CD14-positive monocyte (primary cell): ENCODE results near the gene CHORDC1. TPM values are rescaled to one million over a fixed set of nuclear protein-coding genes. Genes with fewer than 3 reads are reported as not detected.

Experiments
- DNase-seq, 3 donors: peaks; one replicate each; pipeline ENCODE4 v3.0.0-alpha.2; 2011 to 2022
- H2AFZ ChIP-seq: 2 replicates; pipeline ENCODE4 v1.6.0; 2012; ENCODE audit warnings: mild to moderate bottlenecking, low read depth, low read length, inconsistent platforms; ENCODE audit not compliant: insufficient read depth, poor library complexity, severe bottlenecking
- H3K27ac ChIP-seq, 2 donors: 1 replicate in 1 of 2; 2 replicates in 1 of 2; pipeline ENCODE4 v1.5.1; 2012 to 2013; ENCODE audit warnings: low read length in 2 of 2, control low read depth in 1 of 2, inconsistent platforms in 1 of 2, low read depth in 1 of 2, mild to moderate bottlenecking in 1 of 2
- H3K27me3 ChIP-seq, 2 donors: one replicate each; pipeline versions ENCODE4 v1.6.0 to v1.6.1; 2011 to 2013; ENCODE audit warnings: low read length in 2 of 2; ENCODE audit not compliant: control insufficient read depth in 2 of 2, insufficient read depth in 2 of 2
- H3K36me3 ChIP-seq, 2 donors: replicated peaks in 1 of 2; 1 replicate in 1 of 2; 2 replicates in 1 of 2; pipeline versions ENCODE4 v1.5.1 to v1.6.1; 2012 to 2013; ENCODE audit warnings: low read length in 2 of 2, control low read depth in 1 of 2, inconsistent platforms in 1 of 2, mild to moderate bottlenecking in 1 of 2; ENCODE audit not compliant: insufficient read depth in 2 of 2, control insufficient read depth in 1 of 2
- H3K4me1 ChIP-seq, 2 donors: 1 replicate in 1 of 2; 2 replicates in 1 of 2; pipeline versions ENCODE4 v1.5.1 to v1.6.1; 2012 to 2013; ENCODE audit warnings: low read length in 2 of 2, control low read depth in 1 of 2, inconsistent platforms in 1 of 2, mild to moderate bottlenecking in 1 of 2, moderate library complexity in 1 of 2; ENCODE audit not compliant: insufficient read depth in 2 of 2, control insufficient read depth in 1 of 2
- H3K4me2 ChIP-seq: replicated peaks from 2 replicates; pipeline ENCODE3; 2012; ENCODE audit warnings: low read length, moderate library complexity, mild to moderate bottlenecking; ENCODE audit not compliant: poor library complexity, severe bottlenecking; ENCODE audit errors: extremely low read depth
- H3K4me3 ChIP-seq, 3 experiments: fragments of 200-600 bp in 1 of 3; sonication (generic) in 1 of 3; replicated peaks in 1 of 3; 1 replicate in 2 of 3; 2 replicates in 1 of 3; pipeline ENCODE4 v1.5.1; 2011 to 2013; ENCODE audit warnings: low read length in 3 of 3, mild to moderate bottlenecking in 3 of 3, control low read depth in 2 of 3, low read depth in 2 of 3, inconsistent platforms in 1 of 3, moderate library complexity in 1 of 3
- H3K79me2 ChIP-seq: 2 replicates; pipeline ENCODE4 v1.6.0; 2012; ENCODE audit warnings: mild to moderate bottlenecking, control low read depth, inconsistent platforms, low read length, moderate library complexity; ENCODE audit not compliant: insufficient read depth
- H3K9ac ChIP-seq: 2 replicates; pipeline ENCODE4 v1.6.0; 2017; ENCODE audit warnings: low read length, mild to moderate bottlenecking; ENCODE audit not compliant: insufficient read depth, poor library complexity, severe bottlenecking
- H3K9me3 ChIP-seq, 2 donors: replicated peaks in 1 of 2; 1 replicate in 1 of 2; 2 replicates in 1 of 2; pipeline versions ENCODE4 v1.5.1 to v1.6.1; 2012 to 2013; ENCODE audit warnings: low read length in 2 of 2, control low read depth in 1 of 2; ENCODE audit not compliant: control insufficient read depth in 1 of 2, insufficient read depth in 1 of 2
- H4K20me1 ChIP-seq: 2 replicates; pipeline ENCODE4 v1.6.0; 2012; ENCODE audit warnings: mild to moderate bottlenecking, low read length, control low read depth, moderate library complexity; ENCODE audit not compliant: insufficient read depth
- H3K27ac Mint-ChIP-seq, 7 donors: one replicate each; pipeline ENCODE4 v1.8.0; 2020; ENCODE audit warnings: mild to moderate bottlenecking in 7 of 7, mixed read lengths in 7 of 7, moderate library complexity in 6 of 7, inconsistent platforms in 2 of 7
- H3K27me3 Mint-ChIP-seq, 3 donors: one replicate each; pipeline ENCODE4 v1.8.0; 2021 to 2022; ENCODE audit warnings: low read depth in 3 of 3, mild to moderate bottlenecking in 3 of 3, mixed read lengths in 3 of 3, moderate library complexity in 3 of 3, inconsistent platforms in 1 of 3
- H3K36me3 Mint-ChIP-seq, 2 donors: one replicate each; pipeline ENCODE4 v1.8.0; 2020; ENCODE audit warnings: mixed read lengths in 2 of 2, inconsistent platforms in 1 of 2, mild to moderate bottlenecking in 1 of 2
- H3K4me1 Mint-ChIP-seq: one replicate; pipeline ENCODE4 v1.8.0; 2020; ENCODE audit warnings: mild to moderate bottlenecking, mixed read lengths
- H3K4me3 Mint-ChIP-seq, 2 donors: one replicate each; pipeline ENCODE4 v1.8.0; 2020; ENCODE audit warnings: mild to moderate bottlenecking in 2 of 2, mixed read lengths in 2 of 2, moderate library complexity in 1 of 2
- H3K9me3 Mint-ChIP-seq, 7 donors: one replicate each; pipeline ENCODE4 v1.8.0; 2020 to 2022; ENCODE audit warnings: mixed read lengths in 7 of 7, mild to moderate bottlenecking in 6 of 7, moderate library complexity in 6 of 7, inconsistent platforms in 2 of 7
- CTCF ChIP-seq: fragments of 200-600 bp; IDR thresholded peaks from one replicate; pipeline ENCODE4 v1.8.0; 2022; ENCODE audit warnings: antibody characterized with exemption, mild to moderate bottlenecking
- WGBS: methylation state at CpG from one replicate; pipeline ENCODE4 v1.1.5; 2013; ENCODE audit warnings: missing lambda C conversion rate; ENCODE audit not compliant: insufficient coverage; 5-methylcytosine and 5-hydroxymethylcytosine counted together
- intact Hi-C, 2 donors: fragments of 100-400 bp; cut with micrococcal nuclease; formaldehyde crosslinking; loops; one replicate each; pipeline versions ENCODE4 v1.15.0 to v1.15.1; 2023
- polyA plus RNA-seq, 3 donors: library from polyadenylated mRNA; depleted of rRNA in 1 of 3; unstranded in 2 of 3; stranded (reverse) in 1 of 3; fragments of 300-500 nt in 2 of 3; fragments of >200 nt in 1 of 3; fragmentation: Illumina TruSeq in 2 of 3; gene quantifications; 1 replicate in 2 of 3; 2 replicates in 1 of 3; pipeline ENCODE4 v1.2.3, GENCODE V29; 2012 to 2021

Gene CHORDC1
- polyA plus RNA-seq, 3 donors, result 4.2 to 15.4 (median 8.4) TPM

- Histone ChIP-seq H3K9ac (no peak overlapping the region), H3K79me2 (no peaks in the 10 kb centered on the region), H3K36me3 (peaks cover 56 to 84% of the 10 kb centered on the region in 2 donors), H3K27ac (no peak overlapping the region), H2AFZ (no peak overlapping the region), H3K27me3 (no peaks in the 10 kb centered on the region), H3K4me3 (no peak overlapping the region), H3K4me1 (no peaks in the 10 kb centered on the region), H3K4me2 (no peak overlapping the region), H3K9me3 (no peaks in the 10 kb centered on the region), H4K20me1 (no peaks in the 10 kb centered on the region)
- Mint-ChIP-seq H3K36me3 (peaks cover 57 to 77% of the 10 kb centered on the region in 2 donors), H3K4me3 (no peak overlapping the region), H3K4me1 (no peaks in the 10 kb centered on the region), H3K9me3 (no peaks in the 10 kb centered on the region), H3K27me3 (no peaks in the 10 kb centered on the region), H3K27ac (no peak overlapping the region)
- no peak for TF ChIP-seq CTCF
- DNase-seq, result no peak
- intact Hi-C loops, result no loop called here
- WGBS, result 100% methylated on average over 1 of the region's 3 CpGs
These were observed 20.5 kb downstream of the CHORDC1 start for GRCh38 chr11:90202342-90202741.

GRCh38 chr11:90197377-90197776 lies 25.5 kb downstream of the CHORDC1 start:
- no peaks in the 10 kb centered on the region for H3K27me3 Mint-ChIP-seq
- peaks cover 18 to 57% of the 10 kb centered on the region in 2 donors for H3K36me3 ChIP-seq

More at GRCh38 chr11:90197377-90197776, 25.5 kb downstream of the CHORDC1 start:
- Histone ChIP-seq H4K20me1 (no peaks in the 10 kb centered on the region), H3K4me2 (no peak overlapping the region), H3K9me3 (no peaks in the 10 kb centered on the region), H2AFZ (no peak overlapping the region), H3K79me2 (no peaks in the 10 kb centered on the region), H3K4me3 (no peak overlapping the region), H3K9ac (no peak overlapping the region), H3K27ac (no peak overlapping the region), H3K27me3 (no peaks in the 10 kb centered on the region), H3K4me1 (no peaks in the 10 kb centered on the region)
- TF ChIP-seq CTCF, result no peak
- Mint-ChIP-seq H3K27ac (peak overlapping the region in 1 of 7 donors; percentile 13), H3K4me3 (no peak overlapping the region), H3K4me1 (no peaks in the 10 kb centered on the region), H3K36me3 (peaks cover 36 to 43% of the 10 kb centered on the region in 2 donors), H3K9me3 (no peaks in the 10 kb centered on the region)
- WGBS, result 100% methylated on average over 1 of the region's 1 CpG
- intact Hi-C loops, result no loop called here
- DNase-seq, result no peak
